H9 (cell line): ENCODE results near the gene KLK11. TPM values are rescaled to one million over a fixed set of nuclear protein-coding genes. Genes with fewer than 3 reads are reported as not detected.

Source experiments
- DNase-seq: peaks from one replicate; pipeline ENCODE4 v3.0.0-alpha.2; 2017
- H2AFZ ChIP-seq: one replicate; pipeline ENCODE4 v1.6.1; 2013; ENCODE audit warnings: mild to moderate bottlenecking, low read length, control low read depth, moderate library complexity
- H2AK5ac ChIP-seq: 2 replicates; pipeline ENCODE4 v1.6.1; 2013; ENCODE audit warnings: low read length, control low read depth, mixed read lengths; ENCODE audit not compliant: insufficient read length
- H2BK120ac ChIP-seq: one replicate; pipeline ENCODE4 v1.6.1; 2013; ENCODE audit warnings: low read depth, mild to moderate bottlenecking, low read length, control low read depth, inconsistent platforms; ENCODE audit not compliant: poor library complexity, severe bottlenecking
- H2BK12ac ChIP-seq: 2 replicates; pipeline ENCODE4 v1.6.1; 2013; ENCODE audit warnings: low read length, control low read depth, mixed read lengths, low read depth; ENCODE audit not compliant: insufficient read length
- H2BK15ac ChIP-seq: 2 replicates; pipeline ENCODE4 v1.6.1; 2013; ENCODE audit warnings: low read depth, low read length, control low read depth
- H2BK20ac ChIP-seq: one replicate; pipeline ENCODE4 v1.6.1; 2013; ENCODE audit warnings: low read depth, mild to moderate bottlenecking, low read length, control low read depth, inconsistent platforms; ENCODE audit not compliant: poor library complexity, severe bottlenecking
- H2BK5ac ChIP-seq: 2 replicates; pipeline ENCODE4 v1.6.1; 2013; ENCODE audit warnings: low read length, control low read depth, mixed read lengths; ENCODE audit not compliant: insufficient read length
- H3K14ac ChIP-seq: 2 replicates; pipeline ENCODE4 v1.6.1; 2013; ENCODE audit warnings: low read length, control low read depth; ENCODE audit not compliant: insufficient read depth
- H3K18ac ChIP-seq: 2 replicates; pipeline ENCODE4 v1.6.1; 2013; ENCODE audit warnings: low read depth, mild to moderate bottlenecking, mixed read lengths, low read length, control low read depth; ENCODE audit not compliant: insufficient read length
- H3K23ac ChIP-seq: 2 replicates; pipeline ENCODE4 v1.6.1; 2013; ENCODE audit warnings: low read length, control low read depth, mixed read lengths, low read depth; ENCODE audit not compliant: insufficient read length
- H3K23me2 ChIP-seq: 2 replicates; pipeline ENCODE4 v1.6.1; 2013; ENCODE audit warnings: low read depth, mild to moderate bottlenecking, mixed read lengths, low read length, control low read depth; ENCODE audit not compliant: insufficient read length, poor library complexity, severe bottlenecking
- H3K27ac ChIP-seq: 2 replicates; pipeline ENCODE4 v1.5.1; 2013; ENCODE audit warnings: low read length, control low read depth, mixed read lengths, low read depth; ENCODE audit not compliant: insufficient read length
- H3K27me3 ChIP-seq: 2 replicates; pipeline ENCODE4 v1.6.1; 2013; ENCODE audit warnings: low read length, control low read depth, inconsistent platforms; ENCODE audit not compliant: insufficient read depth
- H3K4ac ChIP-seq: 2 replicates; pipeline ENCODE4 v1.6.1; 2013; ENCODE audit warnings: low read depth, mild to moderate bottlenecking, control low read depth, inconsistent platforms, low read length, moderate library complexity
- H3K4me1 ChIP-seq: 2 replicates; pipeline ENCODE4 v1.6.1; 2013; ENCODE audit warnings: low read length, control low read depth, inconsistent platforms; ENCODE audit not compliant: insufficient read depth
- H3K4me2 ChIP-seq: 2 replicates; pipeline ENCODE4 v1.6.1; 2013; ENCODE audit warnings: low read length, control low read depth, mixed read lengths; ENCODE audit not compliant: insufficient read length, insufficient read depth
- H3K56ac ChIP-seq: 2 replicates; pipeline ENCODE4 v1.6.1; 2013; ENCODE audit warnings: low read depth, mild to moderate bottlenecking, mixed read lengths, low read length, control low read depth; ENCODE audit not compliant: insufficient read length
- H3K79me1 ChIP-seq: 2 replicates; pipeline ENCODE4 v1.6.1; 2013; ENCODE audit warnings: low read depth, mild to moderate bottlenecking, moderate library complexity, low read length, control low read depth, inconsistent platforms; ENCODE audit not compliant: insufficient read depth, poor library complexity, severe bottlenecking
- H3K79me2 ChIP-seq: 2 replicates; pipeline ENCODE4 v1.6.1; 2013; ENCODE audit warnings: low read length, control low read depth, inconsistent platforms; ENCODE audit not compliant: insufficient read depth
- H3K9ac ChIP-seq: 2 replicates; pipeline ENCODE4 v1.6.1; 2013; ENCODE audit warnings: low read length, control low read depth, mixed read lengths; ENCODE audit not compliant: insufficient read length; ENCODE audit errors: extremely low read depth
- H3K9me3 ChIP-seq: one replicate; pipeline ENCODE4 v1.6.1; 2013; ENCODE audit warnings: low read depth, low read length, inconsistent platforms; ENCODE audit not compliant: control insufficient read depth
- H3T11ph ChIP-seq: one replicate; pipeline ENCODE4 v1.6.1; 2013; ENCODE audit warnings: mild to moderate bottlenecking, low read length, control low read depth, inconsistent platforms
- H4K20me1 ChIP-seq: one replicate; pipeline ENCODE4 v1.6.1; 2013; ENCODE audit not compliant: control insufficient read depth, insufficient read length, insufficient read depth
- H4K5ac ChIP-seq: 2 replicates; pipeline ENCODE4 v1.6.1; 2013; ENCODE audit warnings: low read depth, mild to moderate bottlenecking, mixed read lengths, low read length, control low read depth; ENCODE audit not compliant: insufficient read length
- H4K8ac ChIP-seq: replicated peaks from 2 replicates; pipeline ENCODE4 v1.6.1; 2013; ENCODE audit warnings: low read length, control low read depth, mixed read lengths, low read depth; ENCODE audit not compliant: insufficient read length
- H4K91ac ChIP-seq: 2 replicates; pipeline ENCODE4 v1.6.1; 2013; ENCODE audit warnings: low read depth, mild to moderate bottlenecking, moderate library complexity, mixed read lengths, low read length, control low read depth; ENCODE audit not compliant: insufficient read length
- H3K27ac Mint-ChIP-seq, 3 experiments: 2 replicates in 2 of 3; 3 replicates in 1 of 3; pipeline ENCODE4 v1.8.0; 2020 to 2021; ENCODE audit warnings: mixed read lengths in 3 of 3, mild to moderate bottlenecking in 1 of 3, moderate library complexity in 1 of 3
- H3K27me3 Mint-ChIP-seq: 2 replicates; pipeline ENCODE4 v1.8.0; 2021; ENCODE audit warnings: low read depth, mild to moderate bottlenecking, moderate library complexity, mixed read lengths
- H3K36me3 Mint-ChIP-seq, 3 experiments: 2 replicates in 2 of 3; 3 replicates in 1 of 3; pipeline ENCODE4 v1.8.0; 2020 to 2021; ENCODE audit warnings: low read depth in 3 of 3, mixed read lengths in 3 of 3; ENCODE audit not compliant: insufficient read depth in 1 of 3
- H3K4me1 Mint-ChIP-seq, 2 experiments: 2 replicates each; pipeline ENCODE4 v1.8.0; 2020; ENCODE audit warnings: mixed read lengths in 2 of 2
- H3K4me3 Mint-ChIP-seq, 2 experiments: 2 replicates in 1 of 2; 3 replicates in 1 of 2; pipeline ENCODE4 v1.8.0; 2020 to 2021; ENCODE audit warnings: mild to moderate bottlenecking in 2 of 2, mixed read lengths in 2 of 2, moderate library complexity in 1 of 2
- H3K9me3 Mint-ChIP-seq, 2 experiments: 2 replicates in 1 of 2; 3 replicates in 1 of 2; pipeline ENCODE4 v1.8.0; 2020; ENCODE audit warnings: mild to moderate bottlenecking in 2 of 2, mixed read lengths in 2 of 2, moderate library complexity in 1 of 2
- WGBS: extraction: QIAGEN DNeasy Blood & Tissue Kit; methylation state at CpG from one replicate; pipeline ENCODE4 v1.1.7; 2013; ENCODE audit warnings: missing lambda C conversion rate, low lambda C conversion rate, mixed read lengths; ENCODE audit not compliant: insufficient read length; ENCODE audit errors: extremely low coverage; 5-methylcytosine and 5-hydroxymethylcytosine counted together
- total RNA-seq: library from RNA; stranded (reverse); gene quantifications from 2 replicates; pipeline ENCODE4 v1.2.1, GENCODE V29; 2021
- TF ChIP-seq, protein P1 (sequence below): fragments of 200-600 bp; sonication (generic); conservative IDR thresholded peaks from 3 replicates; pipeline ENCODE4 v1.8.0; 2021; ENCODE audit warnings: antibody characterized with exemption, mild to moderate bottlenecking

Gene KLK11
- total RNA-seq, 1 experiment from 2014 or later = not detected

DNA sequence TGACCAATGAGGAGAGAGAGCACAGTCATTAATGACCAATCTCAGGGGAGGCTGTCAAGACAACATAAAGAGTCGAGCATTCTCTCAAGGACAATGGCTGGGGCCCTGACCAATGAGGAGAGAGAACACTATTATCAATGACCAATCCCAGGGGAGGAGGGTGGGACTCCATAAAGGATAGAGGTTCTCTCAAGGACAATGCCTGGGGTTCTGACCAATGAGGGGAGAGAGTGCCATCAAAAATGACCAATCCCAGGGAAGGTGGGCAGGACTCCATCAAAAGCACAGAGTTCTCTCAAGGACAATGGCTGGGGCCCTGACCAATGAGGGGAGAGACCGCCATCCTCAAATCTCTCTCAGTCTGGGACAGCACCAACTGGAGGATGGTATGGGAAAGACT, 3.3 kb upstream of the KLK11 start:
- Mint-ChIP-seq H3K4me3 (no peak overlapping the region), H3K9me3 (no peaks in the 10 kb centered on the region; a peak in 1 of 5 replicates), H3K36me3 (no peaks in the 10 kb centered on the region), H3K27ac (no peak overlapping the region), H3K4me1 (peaks cover 24 to 41% of the 10 kb centered on the region in 2 experiments), H3K27me3 (peaks cover 11% of the 10 kb centered on the region)
- Histone ChIP-seq H3K14ac (no peak overlapping the region), H4K5ac (no peak overlapping the region), H2BK120ac (no peak overlapping the region), H3K18ac (no peak overlapping the region), H2BK12ac (no peak overlapping the region), H3K23ac (no peak overlapping the region), H3K79me1 (no peaks in the 10 kb centered on the region), H3K9me3 (no peaks in the 10 kb centered on the region), H2BK5ac (no peak overlapping the region), H3K23me2 (no peaks in the 10 kb centered on the region), H3K9ac (no peak overlapping the region), H3K4me2 (no peak overlapping the region), H2AFZ (no peak overlapping the region), H4K20me1 (no peaks in the 10 kb centered on the region), H4K8ac (no peak overlapping the region), H3K56ac (no peak overlapping the region), H3K79me2 (no peaks in the 10 kb centered on the region), H3K4ac (no peak overlapping the region), H3K27ac (no peak overlapping the region), H3K27me3 (no peaks in the 10 kb centered on the region), H2BK15ac (no peak overlapping the region), H4K91ac (no peak overlapping the region), H2BK20ac (no peak overlapping the region), H3T11ph (no peak overlapping the region), H3K4me1 (no peaks in the 10 kb centered on the region), H2AK5ac (no peak overlapping the region)
- no peak for DNase-seq
- WGBS = no CpG with 5 or more reads among the region's 2 CpGs
- TF ChIP-seq, protein P1, sequence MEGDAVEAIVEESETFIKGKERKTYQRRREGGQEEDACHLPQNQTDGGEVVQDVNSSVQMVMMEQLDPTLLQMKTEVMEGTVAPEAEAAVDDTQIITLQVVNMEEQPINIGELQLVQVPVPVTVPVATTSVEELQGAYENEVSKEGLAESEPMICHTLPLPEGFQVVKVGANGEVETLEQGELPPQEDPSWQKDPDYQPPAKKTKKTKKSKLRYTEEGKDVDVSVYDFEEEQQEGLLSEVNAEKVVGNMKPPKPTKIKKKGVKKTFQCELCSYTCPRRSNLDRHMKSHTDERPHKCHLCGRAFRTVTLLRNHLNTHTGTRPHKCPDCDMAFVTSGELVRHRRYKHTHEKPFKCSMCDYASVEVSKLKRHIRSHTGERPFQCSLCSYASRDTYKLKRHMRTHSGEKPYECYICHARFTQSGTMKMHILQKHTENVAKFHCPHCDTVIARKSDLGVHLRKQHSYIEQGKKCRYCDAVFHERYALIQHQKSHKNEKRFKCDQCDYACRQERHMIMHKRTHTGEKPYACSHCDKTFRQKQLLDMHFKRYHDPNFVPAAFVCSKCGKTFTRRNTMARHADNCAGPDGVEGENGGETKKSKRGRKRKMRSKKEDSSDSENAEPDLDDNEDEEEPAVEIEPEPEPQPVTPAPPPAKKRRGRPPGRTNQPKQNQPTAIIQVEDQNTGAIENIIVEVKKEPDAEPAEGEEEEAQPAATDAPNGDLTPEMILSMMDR = no peak
